ENCODE measurements around the gene FADS2.

Gene FADS2

DNA sequence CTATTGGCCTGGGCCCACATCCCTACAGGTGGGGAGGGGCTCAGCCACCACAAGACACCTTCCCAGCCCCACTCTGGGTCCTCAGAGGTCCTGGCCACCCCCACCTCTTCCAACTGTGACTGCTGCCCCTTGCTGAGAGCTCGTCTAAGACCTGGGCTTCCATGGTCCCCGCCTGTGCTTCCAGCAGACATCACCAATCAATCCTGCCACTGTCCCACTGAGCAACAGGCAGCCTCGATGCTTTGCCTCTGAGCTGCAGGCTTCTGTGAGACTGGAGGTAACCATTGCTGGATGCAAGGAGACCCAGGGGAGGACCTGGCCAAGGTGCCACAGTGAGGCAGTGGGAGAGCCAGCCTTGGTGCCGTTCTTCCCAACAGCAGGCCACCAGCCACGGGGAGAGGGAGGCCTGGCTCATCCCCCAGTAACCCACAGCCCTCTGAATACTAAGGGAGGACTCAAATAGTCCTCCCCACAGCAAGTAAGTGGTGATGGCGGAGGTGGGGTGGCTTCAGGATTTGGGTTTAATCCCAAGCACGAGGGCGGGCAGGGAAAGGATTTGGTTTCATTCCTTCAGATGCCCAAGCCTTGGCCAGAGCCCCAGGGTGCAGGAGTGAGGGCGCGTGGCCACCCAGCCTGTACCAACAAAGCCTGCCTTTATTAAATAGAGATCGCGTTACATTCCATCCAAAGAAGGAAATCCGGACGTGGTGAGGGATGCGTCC is 68.7 kb downstream of the FADS2 start:
- no peaks in the 10 kb centered on the region for H3K36me3 ChIP-seq (ENCODE audit: control insufficient read depth in 4 of 4, insufficient read depth in 4 of 4, low read length in 3 of 4)
- ChIA-PET CTCF (interaction anchor here (0.7 to 28.6 kb wide), 16 partner anchors 12 to 230 kb away, joined by 3 to 380 read pairs (median 20); partner anchors contain the start of genes BEST1 and FTH1), POLR2A (no interaction called here)
- peaks cover 0 to 2% (median 0%) of the 10 kb centered on the region in 5 experiments for H3K27me3 ChIP-seq (replicated peaks in 2 of 5; ENCODE audit: control insufficient read depth in 4 of 5, insufficient read depth in 5 of 5, low read length in 4 of 5)
- no peak overlapping the region for H3K27ac ChIP-seq (ENCODE audit: insufficient read depth in 1 of 2, low read depth in 1 of 2, low read length in 2 of 2, poor library complexity in 1 of 2, severe bottlenecking in 2 of 2)
- H3K9me3 ChIP-seq (ENCODE audit: control extremely low read depth in 1 of 5, control insufficient read depth in 4 of 5, insufficient read depth in 2 of 5, low read depth in 1 of 5, low read length in 4 of 5), result no peaks in the 10 kb centered on the region
- 96% methylated on average over 12 of the region's 15 CpGs for WGBS (ENCODE audit: insufficient coverage)
- no peak overlapping the region for H3K4me3 ChIP-seq (ENCODE audit: control insufficient read depth in 1 of 7, extremely low read depth in 1 of 7, insufficient read depth in 4 of 7, low read depth in 2 of 7, low read length in 6 of 7)
- peaks cover 0 to 6% (median 3%) of the 10 kb centered on the region in 4 experiments for H3K4me1 ChIP-seq (ENCODE audit: control extremely low read depth in 1 of 4, control insufficient read depth in 4 of 4, insufficient read depth in 4 of 4, low read length in 3 of 4)
- no peak for DNase-seq

- H3K36me3 ChIP-seq (ENCODE audit: control insufficient read depth in 4 of 4, insufficient read depth in 4 of 4, low read length in 3 of 4), result no peaks in the 10 kb centered on the region
- ChIA-PET CTCF (interaction anchor here (0.7 to 28.6 kb wide), 25 partner anchors 11 to 230 kb away, joined by 3 to 380 read pairs (median 10); partner anchors contain the start of genes BEST1 and FTH1), POLR2A (interaction anchor here (0.8 to 1.1 kb wide), 2 partner anchors 52 to 184 kb away, joined by 3 to 4 read pairs; no protein-coding TSS in a partner anchor)
- 78% methylated on average over 14 of the region's 17 CpGs for WGBS (ENCODE audit: insufficient coverage)
- H3K27ac ChIP-seq (ENCODE audit: insufficient read depth in 1 of 2, low read depth in 1 of 2, low read length in 2 of 2, poor library complexity in 1 of 2, severe bottlenecking in 2 of 2), result no peak overlapping the region
- no peaks in the 10 kb centered on the region for H3K9me3 ChIP-seq (ENCODE audit: control extremely low read depth in 1 of 5, control insufficient read depth in 4 of 5, insufficient read depth in 2 of 5, low read depth in 1 of 5, low read length in 4 of 5)
- no peak overlapping the region for H3K4me3 ChIP-seq (ENCODE audit: control insufficient read depth in 1 of 7, extremely low read depth in 1 of 7, insufficient read depth in 4 of 7, low read depth in 2 of 7, low read length in 6 of 7)
- H3K4me1 ChIP-seq (ENCODE audit: control extremely low read depth in 1 of 4, control insufficient read depth in 4 of 4, insufficient read depth in 4 of 4, low read length in 3 of 4), result peaks cover 0 to 3% (median 0%) of the 10 kb centered on the region in 4 experiments
- H3K27me3 ChIP-seq (replicated peaks in 2 of 5; ENCODE audit: control insufficient read depth in 4 of 5, insufficient read depth in 5 of 5, low read length in 4 of 5), result peaks cover 0 to 2% (median 0%) of the 10 kb centered on the region in 5 experiments
- peak; percentile 71 to 86 (median 80) for DNase-seq
These were observed 69.5 kb downstream of the FADS2 start for GRCh38 chr11:61897387-61898246.

DNA sequence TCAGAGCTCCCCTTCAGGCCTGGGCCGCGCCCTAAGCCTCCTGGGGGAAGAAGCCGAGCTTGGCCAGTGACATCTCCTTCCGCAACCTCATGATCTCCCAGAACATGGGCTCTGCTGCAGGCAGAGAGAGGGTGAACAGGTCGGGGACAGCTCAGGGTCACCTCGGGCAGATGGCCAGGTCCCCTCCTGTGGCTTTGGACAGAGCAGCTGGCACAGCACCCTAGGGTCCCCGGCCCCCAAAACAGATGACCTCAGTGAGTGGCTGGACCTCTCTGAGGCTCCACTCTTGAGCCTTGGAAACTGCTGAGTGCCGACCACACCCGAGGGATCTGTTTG is 70.1 kb downstream of the FADS2 start:
- POLR2A ChIA-PET, result interaction anchor here (0.8 to 1.1 kb wide), 3 partner anchors 51 to 212 kb away, joined by 3 to 4 read pairs (median 3); no protein-coding TSS in a partner anchor

DNA sequence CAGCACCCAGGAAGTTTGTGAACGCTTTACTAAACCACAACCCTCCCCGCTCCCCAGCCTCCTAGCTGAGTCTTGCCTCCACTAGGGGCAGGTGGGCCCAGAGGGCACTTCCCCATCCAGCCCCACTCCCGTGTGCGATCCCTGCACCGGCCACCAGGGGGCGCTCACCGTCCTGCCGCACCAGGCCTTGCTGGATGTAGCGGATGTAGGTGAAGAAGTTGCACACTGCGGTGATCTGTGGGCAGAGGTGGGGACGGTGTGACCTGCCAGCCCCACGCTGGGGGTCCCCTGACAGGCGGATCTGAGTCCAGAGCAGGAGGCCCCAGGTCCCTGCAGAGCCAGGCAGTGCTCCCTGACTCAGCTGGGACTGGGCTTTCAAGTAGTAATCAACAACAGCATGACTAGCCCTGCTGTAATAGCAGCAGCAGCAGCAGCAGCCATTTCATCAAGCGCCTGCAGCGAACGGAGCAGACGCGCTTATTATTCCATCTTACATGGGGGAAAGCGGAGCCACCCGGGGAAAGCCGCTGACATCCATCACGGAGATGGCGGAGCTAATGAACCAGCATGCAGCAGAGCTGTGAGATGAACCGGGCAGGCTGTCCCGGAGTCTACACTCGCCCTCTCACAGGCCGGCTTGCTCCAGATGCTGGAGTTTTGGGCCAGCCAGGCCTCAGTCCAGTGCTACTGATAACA is 71.2 kb downstream of the FADS2 start:
- peak; percentile 87 to 94 (median 92) for DNase-seq
- Histone ChIP-seq H3K27ac (ENCODE audit: insufficient read depth in 1 of 2, low read depth in 1 of 2, low read length in 2 of 2, poor library complexity in 1 of 2, severe bottlenecking in 2 of 2) (no peak overlapping the region), H3K4me3 (ENCODE audit: control insufficient read depth in 1 of 7, extremely low read depth in 1 of 7, insufficient read depth in 4 of 7, low read depth in 2 of 7, low read length in 6 of 7) (no peak overlapping the region), H3K36me3 (ENCODE audit: control insufficient read depth in 4 of 4, insufficient read depth in 4 of 4, low read length in 3 of 4) (no peaks in the 10 kb centered on the region), H3K4me1 (ENCODE audit: control extremely low read depth in 1 of 4, control insufficient read depth in 4 of 4, insufficient read depth in 4 of 4, low read length in 3 of 4) (peaks cover 0 to 7% (median 2%) of the 10 kb centered on the region in 4 experiments), H3K9me3 (ENCODE audit: control extremely low read depth in 1 of 5, control insufficient read depth in 4 of 5, insufficient read depth in 2 of 5, low read depth in 1 of 5, low read length in 4 of 5) (no peaks in the 10 kb centered on the region), H3K27me3 (replicated peaks in 2 of 5; ENCODE audit: control insufficient read depth in 4 of 5, insufficient read depth in 5 of 5, low read length in 4 of 5) (peaks cover 0 to 2% (median 0%) of the 10 kb centered on the region in 5 experiments)
- WGBS (ENCODE audit: insufficient coverage), result 63% methylated on average over 20 of the region's 27 CpGs
- CTCF ChIA-PET, result interaction anchor here (0.6 to 28.6 kb wide), 45 partner anchors 10 to 244 kb away, joined by 3 to 380 read pairs (median 5); partner anchors contain the start of genes BEST1, FTH1 and RAB3IL1
- POLR2A ChIA-PET, result interaction anchor here (1.0 to 1.5 kb wide), 3 partner anchors 47 to 211 kb away, joined by 3 to 5 read pairs (median 4); no protein-coding TSS in a partner anchor

More for the DNA sequence above, 70.1 kb downstream of the FADS2 start:
- DNase-seq, result no peak
- Histone ChIP-seq H3K9me3 (ENCODE audit: control extremely low read depth in 1 of 5, control insufficient read depth in 4 of 5, insufficient read depth in 2 of 5, low read depth in 1 of 5, low read length in 4 of 5) (no peaks in the 10 kb centered on the region), H3K4me3 (ENCODE audit: control insufficient read depth in 1 of 7, extremely low read depth in 1 of 7, insufficient read depth in 4 of 7, low read depth in 2 of 7, low read length in 6 of 7) (no peak overlapping the region), H3K36me3 (ENCODE audit: control insufficient read depth in 4 of 4, insufficient read depth in 4 of 4, low read length in 3 of 4) (no peaks in the 10 kb centered on the region), H3K27ac (ENCODE audit: insufficient read depth in 1 of 2, low read depth in 1 of 2, low read length in 2 of 2, poor library complexity in 1 of 2, severe bottlenecking in 2 of 2) (no peak overlapping the region), H3K4me1 (ENCODE audit: control extremely low read depth in 1 of 4, control insufficient read depth in 4 of 4, insufficient read depth in 4 of 4, low read length in 3 of 4) (peaks cover 0 to 3% (median 0%) of the 10 kb centered on the region in 4 experiments), H3K27me3 (replicated peaks in 2 of 5; ENCODE audit: control insufficient read depth in 4 of 5, insufficient read depth in 5 of 5, low read length in 4 of 5) (no peaks in the 10 kb centered on the region)
- WGBS (ENCODE audit: insufficient coverage), result 91% methylated on average over 9 of the region's 9 CpGs
- CTCF ChIA-PET, result interaction anchor here (0.7 to 28.6 kb wide), 29 partner anchors 10 to 228 kb away, joined by 3 to 380 read pairs (median 9); partner anchors contain the start of genes BEST1, FTH1 and RAB3IL1

DNA sequence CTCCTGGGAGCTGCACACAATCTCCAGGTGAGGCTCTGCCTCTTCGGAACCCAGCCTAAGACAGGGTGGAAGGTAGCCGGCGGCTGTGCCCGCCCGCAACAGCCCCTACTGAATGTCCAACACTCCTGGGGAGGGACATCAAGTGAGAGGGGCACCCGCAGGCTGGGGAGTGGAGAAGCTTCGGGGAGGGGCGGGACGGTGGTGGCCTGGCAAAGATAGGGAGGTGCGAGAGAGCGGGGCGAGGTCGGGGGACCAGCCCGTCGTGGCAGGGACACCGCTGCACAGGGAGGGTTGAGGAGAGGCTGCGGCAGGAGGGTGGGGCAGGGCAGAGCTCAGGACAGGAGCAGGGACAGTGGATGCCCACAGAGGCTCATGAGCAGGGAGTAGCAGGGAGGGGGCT is 72.2 kb downstream of the FADS2 start:
- ChIA-PET CTCF (interaction anchor here (0.9 to 28.6 kb wide), 18 partner anchors 13 to 212 kb away, joined by 3 to 380 read pairs (median 10); partner anchors contain the start of genes BEST1 and RAB3IL1), POLR2A (no interaction called here)
- Histone ChIP-seq H3K4me1 (ENCODE audit: control extremely low read depth in 1 of 4, control insufficient read depth in 4 of 4, insufficient read depth in 4 of 4, low read length in 3 of 4) (peaks cover 0 to 11% (median 4%) of the 10 kb centered on the region in 4 experiments), H3K27ac (ENCODE audit: insufficient read depth in 1 of 2, low read depth in 1 of 2, low read length in 2 of 2, poor library complexity in 1 of 2, severe bottlenecking in 2 of 2) (no peak overlapping the region), H3K36me3 (ENCODE audit: control insufficient read depth in 4 of 4, insufficient read depth in 4 of 4, low read length in 3 of 4) (no peaks in the 10 kb centered on the region), H3K27me3 (replicated peaks in 2 of 5; ENCODE audit: control insufficient read depth in 4 of 5, insufficient read depth in 5 of 5, low read length in 4 of 5) (peaks cover 0 to 2% (median 0%) of the 10 kb centered on the region in 5 experiments), H3K9me3 (ENCODE audit: control extremely low read depth in 1 of 5, control insufficient read depth in 4 of 5, insufficient read depth in 2 of 5, low read depth in 1 of 5, low read length in 4 of 5) (no peaks in the 10 kb centered on the region), H3K4me3 (ENCODE audit: control insufficient read depth in 1 of 7, extremely low read depth in 1 of 7, insufficient read depth in 4 of 7, low read depth in 2 of 7, low read length in 6 of 7) (no peak overlapping the region)
- DNase-seq, result no peak
- WGBS (ENCODE audit: insufficient coverage), result 97% methylated on average over 10 of the region's 17 CpGs

- Histone ChIP-seq H3K4me3 (ENCODE audit: control insufficient read depth in 1 of 7, extremely low read depth in 1 of 7, insufficient read depth in 4 of 7, low read depth in 2 of 7, low read length in 6 of 7) (no peak overlapping the region), H3K27ac (ENCODE audit: insufficient read depth in 1 of 2, low read depth in 1 of 2, low read length in 2 of 2, poor library complexity in 1 of 2, severe bottlenecking in 2 of 2) (no peak overlapping the region), H3K4me1 (ENCODE audit: control extremely low read depth in 1 of 4, control insufficient read depth in 4 of 4, insufficient read depth in 4 of 4, low read length in 3 of 4) (peaks cover 0 to 11% (median 4%) of the 10 kb centered on the region in 4 experiments), H3K36me3 (ENCODE audit: control insufficient read depth in 4 of 4, insufficient read depth in 4 of 4, low read length in 3 of 4) (no peaks in the 10 kb centered on the region), H3K9me3 (ENCODE audit: control extremely low read depth in 1 of 5, control insufficient read depth in 4 of 5, insufficient read depth in 2 of 5, low read depth in 1 of 5, low read length in 4 of 5) (no peaks in the 10 kb centered on the region), H3K27me3 (replicated peaks in 2 of 5; ENCODE audit: control insufficient read depth in 4 of 5, insufficient read depth in 5 of 5, low read length in 4 of 5) (peaks cover 0 to 2% (median 0%) of the 10 kb centered on the region in 5 experiments)
- 100% methylated on average over 8 of the region's 10 CpGs for WGBS (ENCODE audit: insufficient coverage)
- DNase-seq, result no peak
- ChIA-PET CTCF (interaction anchor here (0.9 to 28.6 kb wide), 11 partner anchors 8 to 205 kb away, joined by 3 to 380 read pairs (median 5); partner anchors contain the start of gene BEST1), POLR2A (no interaction called here)
These were observed 73.3 kb downstream of the FADS2 start for GRCh38 chr11:61901397-61901796.
